ENCODE results near the gene HTR3E. TPM values are rescaled to one million over a fixed set of nuclear protein-coding genes. Genes with fewer than 3 reads are reported as not detected.

Gene HTR3E
- total and polyA plus RNA-seq, 2 of the 13 experiments (the other 11 are each of a cell fraction or from before 2014, with no cell fraction given): not detected

- Histone ChIP-seq H3K9me3 (ENCODE audit: low read length) (no peaks in the 10 kb centered on the region), H3K36me3 (replicated peaks in 1 of 2; ENCODE audit: control insufficient read depth in 1 of 2, insufficient read depth in 2 of 2, low read length in 2 of 2) (peaks cover 0 to 4% of the 10 kb centered on the region in 2 experiments; a peak in 2 of 5 replicates), H3K4me2 (ENCODE audit: low read depth, low read length) (peak overlapping the region; percentile 92), H2AFZ (ENCODE audit: low read length) (no peak overlapping the region), H3K79me2 (ENCODE audit: insufficient read depth, low read length) (peaks cover 52% of the 10 kb centered on the region), H3K4me3 (replicated peaks in 1 of 3; ENCODE audit: insufficient read depth in 1 of 3, low read depth in 2 of 3, low read length in 3 of 3) (peak overlapping the region; percentile 77 to 100 (median 99)), H3K4me1 (ENCODE audit: insufficient read depth, low read length) (peaks cover 46% of the 10 kb centered on the region), H3K27me3 (ENCODE audit: control insufficient read depth in 1 of 2, insufficient read depth in 2 of 2, low read length in 2 of 2) (no peaks in the 10 kb centered on the region; a peak in 1 of 5 replicates), H4K20me1 (ENCODE audit: insufficient read depth, low read length) (peaks cover 27% of the 10 kb centered on the region), H3K9ac (ENCODE audit: insufficient read depth, low read depth, low read length) (peak overlapping the region; percentile 97), H3K27ac (ENCODE audit: extremely low read length, insufficient read depth, low read length) (peak overlapping the region; percentile 96)
- no CpG with 5 or more reads among the region's 6 CpGs for WGBS (ENCODE audit: low lambda C conversion rate)
- intact Hi-C loops (cut with micrococcal nuclease; ENCODE audit: unreplicated experiment): loop anchor here (2.0 kb wide), 2 partner anchors 18 to 92 kb away; partner anchors contain the start of genes ALG3, AP2M1 and EEF1AKMT4
- ChIA-PET POLR2A (interaction anchor here (0.8 to 3.1 kb wide), 12 partner anchors 8 to 159 kb away, joined by 3 to 28 read pairs (median 4); partner anchors contain the start of genes ABCC5, ABCF3, AP2M1 and EIF2B5), CTCF (ENCODE audit: low intra/inter-chr PET ratio, low total read pairs) (no interaction called here)
- BruUV-seq (replicated peaks): no TSS peak
- peak; percentile 67 for ATAC-seq
- in situ Hi-C loops (cut with HindIII; ENCODE audit: extremely low pct_ligation_motif_present, low pct_unique_long_range_greater_than_20kb): loop anchor here (5.0 kb wide), 1 partner anchor 91 kb away; the partner anchor contains the start of genes ALG3 and EEF1AKMT4
- peak; percentile 53 for DNase-seq (ENCODE audit: low spot score)
- FAIRE-seq: no peak
- TF ChIP-seq ZBTB7B (CRISPR knock-in tag; IDR thresholded peaks at IDR 0.05) (peak; percentile 16; the same call in 1 of the 2 replicates), TRIM24 (CRISPR knock-in tag; IDR thresholded peaks at IDR 0.05) (no peak), SRY (CRISPR knock-in tag; IDR thresholded peaks at IDR 0.05) (no peak), GMEB1 (CRISPR knock-in tag; IDR thresholded peaks at IDR 0.05; ENCODE audit: borderline replicate concordance) (0 out of 2 replicates have a peak, but pooled peaks have one; percentile 41), ZNF235 (CRISPR knock-in tag; IDR thresholded peaks at IDR 0.05; ENCODE audit: borderline replicate concordance) (0 out of 2 replicates have a peak, but pooled peaks have one; percentile 78), GTF3A (CRISPR knock-in tag; conservative IDR thresholded peaks at IDR 0.05) (no peak), ZNF639 (CRISPR knock-in tag; conservative IDR thresholded peaks at IDR 0.05) (peak; percentile 22; the same call in 1 of the 2 replicates), ZNF382 (CRISPR knock-in tag; IDR thresholded peaks at IDR 0.05; ENCODE audit: borderline replicate concordance) (no peak), SNAPC2 (CRISPR knock-in tag; IDR thresholded peaks at IDR 0.05) (0 out of 2 replicates have a peak, but pooled peaks have one; percentile 66), ZNF460 (CRISPR knock-in tag; IDR thresholded peaks at IDR 0.05; ENCODE audit: borderline replicate concordance) (no peak), NFKBIZ (CRISPR knock-in tag; IDR thresholded peaks at IDR 0.05) (no peak), ZNF264 (CRISPR knock-in tag; IDR thresholded peaks at IDR 0.05) (no peak), ARID5B (CRISPR knock-in tag; IDR thresholded peaks at IDR 0.05) (0 out of 2 replicates have a peak, but pooled peaks have one; percentile 11), IKZF5 (CRISPR knock-in tag; IDR thresholded peaks at IDR 0.05) (no peak), KAT8 (CRISPR knock-in tag; IDR thresholded peaks at IDR 0.05) (peak; percentile 43; the same call in 1 of the 2 replicates), ISL2 (CRISPR knock-in tag; IDR thresholded peaks at IDR 0.05) (0 out of 2 replicates have a peak, but pooled peaks have one; percentile 30), ZNF232 (CRISPR knock-in tag; IDR thresholded peaks at IDR 0.05; ENCODE audit: borderline replicate concordance) (no peak)
Measured at GRCh38 chr3:184156522-184156955, 59.7 kb downstream of the HTR3E start.

Measured in HepG2 (cell line).